Chondrocyte (in vitro differentiated cells): ENCODE measurements around the gene RACGAP1. TPM values are rescaled to one million over a fixed set of nuclear protein-coding genes. Genes with fewer than 3 reads are reported as not detected.

Source experiments
- DNase-seq: peaks from one replicate; pipeline ENCODE4 v3.0.0; 2021; ENCODE audit warnings: mixed read lengths, low spot score
- H3K27ac Mint-ChIP-seq: one replicate; pipeline ENCODE4 v1.8.0; 2021; ENCODE audit warnings: mild to moderate bottlenecking, moderate library complexity, mixed read lengths; ENCODE audit not compliant: unreplicated experiment
- H3K27me3 Mint-ChIP-seq: 2 replicates; pipeline ENCODE4 v1.8.0; 2021; ENCODE audit warnings: low read depth, mixed read lengths
- H3K36me3 Mint-ChIP-seq: 2 replicates; pipeline ENCODE4 v1.8.0; 2021; ENCODE audit warnings: low read depth, mixed read lengths
- H3K4me1 Mint-ChIP-seq: 2 replicates; pipeline ENCODE4 v1.8.0; 2021; ENCODE audit warnings: low read depth, mild to moderate bottlenecking, mixed read lengths
- H3K4me3 Mint-ChIP-seq: one replicate; pipeline ENCODE4 v1.8.0; 2021; ENCODE audit warnings: mild to moderate bottlenecking, moderate library complexity, mixed read lengths; ENCODE audit not compliant: unreplicated experiment
- H3K9me3 Mint-ChIP-seq: 2 replicates; pipeline ENCODE4 v1.8.0; 2021; ENCODE audit warnings: low read depth, mixed read lengths
- CTCF ChIP-seq: fragments of 200-600 bp; sonication (generic); IDR thresholded peaks from 2 replicates; pipeline ENCODE4 v1.5.0; 2021; ENCODE audit warnings: antibody characterized with exemption, mild to moderate bottlenecking, moderate library complexity
- total RNA-seq: library from RNA; stranded (reverse); gene quantifications from 3 replicates; pipeline ENCODE4 v1.2.1, GENCODE V29; 2021

RACGAP1 gene
- total RNA-seq, 1 donor from 2014 or later = 25.7 TPM

GRCh38 chr12:49944718-49945117 is 80.6 kb downstream of the RACGAP1 start:
- Mint-ChIP-seq H3K9me3 (no peaks in the 10 kb centered on the region), H3K4me1 (peaks cover 12% of the 10 kb centered on the region), H3K27ac (no peak overlapping the region), H3K4me3 (no peak overlapping the region), H3K27me3 (no peaks in the 10 kb centered on the region), H3K36me3 (no peaks in the 10 kb centered on the region)
- DNase-seq = no peak
- no peak for TF ChIP-seq CTCF

GRCh38 chr12:49944046-49944445 is 81.2 kb downstream of the RACGAP1 start:
- no peak overlapping the region for H3K4me3 Mint-ChIP-seq
- H3K27me3 Mint-ChIP-seq = no peaks in the 10 kb centered on the region
- no peaks in the 10 kb centered on the region for H3K36me3 Mint-ChIP-seq
- no peak for TF ChIP-seq CTCF
- H3K27ac Mint-ChIP-seq = no peak overlapping the region
- peaks cover 12% of the 10 kb centered on the region for H3K4me1 Mint-ChIP-seq
- H3K9me3 Mint-ChIP-seq = no peaks in the 10 kb centered on the region
- no peak for DNase-seq

GRCh38 chr12:49943625-49943960 is 81.7 kb downstream of the RACGAP1 start:
- Mint-ChIP-seq H3K9me3 (no peaks in the 10 kb centered on the region), H3K4me1 (peaks cover 12% of the 10 kb centered on the region), H3K36me3 (no peaks in the 10 kb centered on the region), H3K4me3 (no peak overlapping the region), H3K27me3 (no peaks in the 10 kb centered on the region), H3K27ac (no peak overlapping the region)
- no peak for TF ChIP-seq CTCF
- no peak for DNase-seq

GRCh38 chr12:49942921-49943624 is 82.2 kb downstream of the RACGAP1 start:
- Mint-ChIP-seq H3K27ac (no peak overlapping the region), H3K36me3 (no peaks in the 10 kb centered on the region), H3K27me3 (no peaks in the 10 kb centered on the region), H3K4me3 (no peak overlapping the region), H3K9me3 (no peaks in the 10 kb centered on the region), H3K4me1 (peaks cover 12% of the 10 kb centered on the region)
- no peak for DNase-seq
- no peak for TF ChIP-seq CTCF

GRCh38 chr12:49942512-49942893 is 82.8 kb downstream of the RACGAP1 start:
- no peaks in the 10 kb centered on the region for H3K9me3 Mint-ChIP-seq
- TF ChIP-seq CTCF = no peak
- DNase-seq = no peak
- H3K4me1 Mint-ChIP-seq = peaks cover 12% of the 10 kb centered on the region
- no peaks in the 10 kb centered on the region for H3K27me3 Mint-ChIP-seq
- H3K36me3 Mint-ChIP-seq = no peaks in the 10 kb centered on the region
- H3K27ac Mint-ChIP-seq = no peak overlapping the region
- no peak overlapping the region for H3K4me3 Mint-ChIP-seq
